ENCODE data around the gene FAM120A.

FAM120A gene

DNA sequence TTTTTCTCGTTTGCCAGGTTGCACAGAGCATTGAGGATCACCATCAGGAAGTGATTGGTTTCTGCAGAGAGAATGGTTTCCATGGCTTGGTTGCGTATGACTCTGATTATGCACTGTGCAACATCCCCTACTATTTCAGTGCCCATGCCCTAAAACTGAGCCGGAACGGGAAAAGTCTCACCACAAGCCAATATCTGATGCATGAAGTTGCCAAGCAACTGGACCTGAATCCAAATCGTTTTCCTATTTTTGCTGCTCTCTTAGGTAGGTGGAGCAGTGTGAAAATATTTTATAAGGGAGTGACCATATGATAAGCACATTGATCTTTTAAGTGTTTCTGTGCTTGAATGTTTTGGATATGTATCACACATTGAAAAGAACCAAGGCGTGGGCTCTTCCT is 19.6 kb downstream of the FAM120A start:
- Histone ChIP-seq H3F3A (ENCODE audit: low read depth) (no peaks in the 10 kb centered on the region), H3K79me2 (ENCODE audit: insufficient read depth, low read length) (peaks cover 86% of the 10 kb centered on the region), H3K4me1 (ENCODE audit: insufficient read depth, low read length, poor library complexity, severe bottlenecking) (peaks cover 19% of the 10 kb centered on the region), H2AFZ (ENCODE audit: low read length) (no peak overlapping the region), H3K9ac (ENCODE audit: low read depth, low read length, poor library complexity, severe bottlenecking) (no peak overlapping the region), H3K27me3 (ENCODE audit: insufficient read depth, low read length, poor library complexity, severe bottlenecking) (no peaks in the 10 kb centered on the region), H3K9me3 (ENCODE audit: insufficient read depth, low read depth, low read length) (no peaks in the 10 kb centered on the region), H4K20me1 (ENCODE audit: insufficient read depth, low read length, poor library complexity, severe bottlenecking) (peaks cover 49% of the 10 kb centered on the region), H3K4me2 (ENCODE audit: low read depth, low read length, poor library complexity, severe bottlenecking) (no peak overlapping the region), H3K36me3 (ENCODE audit: insufficient read depth, low read length) (peaks cover 43% of the 10 kb centered on the region; the same call in 1 of the 2 replicates), H3K9me2 (replicated peaks; ENCODE audit: low read depth, low read length) (no peaks in the 10 kb centered on the region), H3K4me3 (ENCODE audit: low read length, poor library complexity, severe bottlenecking) (no peak overlapping the region)
- no peak for TF ChIP-seq EZH2phosphoT487 (IDR thresholded peaks at IDR 0.05; ENCODE audit: borderline replicate concordance)
- TF ChIP-seq, protein P1, sequence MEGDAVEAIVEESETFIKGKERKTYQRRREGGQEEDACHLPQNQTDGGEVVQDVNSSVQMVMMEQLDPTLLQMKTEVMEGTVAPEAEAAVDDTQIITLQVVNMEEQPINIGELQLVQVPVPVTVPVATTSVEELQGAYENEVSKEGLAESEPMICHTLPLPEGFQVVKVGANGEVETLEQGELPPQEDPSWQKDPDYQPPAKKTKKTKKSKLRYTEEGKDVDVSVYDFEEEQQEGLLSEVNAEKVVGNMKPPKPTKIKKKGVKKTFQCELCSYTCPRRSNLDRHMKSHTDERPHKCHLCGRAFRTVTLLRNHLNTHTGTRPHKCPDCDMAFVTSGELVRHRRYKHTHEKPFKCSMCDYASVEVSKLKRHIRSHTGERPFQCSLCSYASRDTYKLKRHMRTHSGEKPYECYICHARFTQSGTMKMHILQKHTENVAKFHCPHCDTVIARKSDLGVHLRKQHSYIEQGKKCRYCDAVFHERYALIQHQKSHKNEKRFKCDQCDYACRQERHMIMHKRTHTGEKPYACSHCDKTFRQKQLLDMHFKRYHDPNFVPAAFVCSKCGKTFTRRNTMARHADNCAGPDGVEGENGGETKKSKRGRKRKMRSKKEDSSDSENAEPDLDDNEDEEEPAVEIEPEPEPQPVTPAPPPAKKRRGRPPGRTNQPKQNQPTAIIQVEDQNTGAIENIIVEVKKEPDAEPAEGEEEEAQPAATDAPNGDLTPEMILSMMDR (conservative IDR thresholded peaks at IDR 0.05; ENCODE audit: low read length) = no peak

DNA sequence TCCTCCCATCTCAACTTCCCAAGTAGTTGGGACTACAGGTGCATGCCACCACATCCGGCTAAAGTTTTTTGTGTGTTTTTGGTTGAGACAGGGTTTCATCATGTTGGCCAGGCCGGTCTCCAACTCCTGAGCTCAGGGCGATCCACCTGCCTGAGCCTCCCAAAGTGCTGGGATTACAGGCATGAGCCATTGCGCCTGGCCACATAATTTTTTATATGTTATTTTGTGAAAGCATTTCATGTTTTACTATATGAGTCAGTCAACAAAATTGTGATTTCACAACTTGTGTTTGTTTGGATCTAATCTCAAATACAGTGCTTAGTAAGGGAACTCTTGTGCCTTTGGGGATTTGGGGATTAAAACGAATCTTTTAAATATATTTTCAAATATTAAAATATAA is 21.9 kb downstream of the FAM120A start:
- Histone ChIP-seq H4K20me1 (ENCODE audit: insufficient read depth, low read length, poor library complexity, severe bottlenecking) (peaks cover 34% of the 10 kb centered on the region), H3K79me2 (ENCODE audit: insufficient read depth, low read length) (peaks cover 72% of the 10 kb centered on the region), H3K4me1 (ENCODE audit: insufficient read depth, low read length, poor library complexity, severe bottlenecking) (peaks cover 6% of the 10 kb centered on the region), H3K9me3 (ENCODE audit: insufficient read depth, low read depth, low read length) (no peaks in the 10 kb centered on the region), H3K4me3 (ENCODE audit: low read length, poor library complexity, severe bottlenecking) (no peak overlapping the region), H3F3A (ENCODE audit: low read depth) (no peaks in the 10 kb centered on the region), H2AFZ (ENCODE audit: low read length) (no peak overlapping the region), H3K27me3 (ENCODE audit: insufficient read depth, low read length, poor library complexity, severe bottlenecking) (no peaks in the 10 kb centered on the region), H3K9me2 (replicated peaks; ENCODE audit: low read depth, low read length) (no peaks in the 10 kb centered on the region), H3K4me2 (ENCODE audit: low read depth, low read length, poor library complexity, severe bottlenecking) (no peak overlapping the region), H3K9ac (ENCODE audit: low read depth, low read length, poor library complexity, severe bottlenecking) (no peak overlapping the region), H3K36me3 (ENCODE audit: insufficient read depth, low read length) (peaks cover 64% of the 10 kb centered on the region; the same call in 1 of the 2 replicates)
- TF ChIP-seq, protein P1 (conservative IDR thresholded peaks at IDR 0.05; ENCODE audit: low read length) = no peak
- no peak for TF ChIP-seq EZH2phosphoT487 (IDR thresholded peaks at IDR 0.05; ENCODE audit: borderline replicate concordance)

DNA sequence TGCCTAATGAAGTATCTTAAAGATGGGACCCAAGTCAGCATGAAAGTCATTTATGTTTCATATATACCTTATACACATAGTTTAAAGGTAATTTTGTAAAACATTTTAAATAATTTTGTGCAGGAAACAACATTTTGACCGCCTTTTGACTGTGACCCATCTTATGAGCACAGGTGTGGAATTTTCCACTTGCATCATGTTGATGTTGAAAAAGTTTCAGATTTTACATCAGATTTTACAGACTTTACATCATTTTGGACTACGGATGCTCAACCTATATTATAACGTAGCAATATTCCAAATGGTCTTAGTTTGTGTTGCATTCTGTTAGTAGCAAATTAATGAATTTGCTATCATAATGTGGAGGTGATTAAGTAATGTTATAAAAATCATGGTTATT is 23.6 kb downstream of the FAM120A start:
- Histone ChIP-seq H2AFZ (ENCODE audit: low read length) (no peak overlapping the region), H3K4me3 (ENCODE audit: low read length, poor library complexity, severe bottlenecking) (no peak overlapping the region), H3F3A (ENCODE audit: low read depth) (no peaks in the 10 kb centered on the region), H3K9ac (ENCODE audit: low read depth, low read length, poor library complexity, severe bottlenecking) (no peak overlapping the region), H3K27me3 (ENCODE audit: insufficient read depth, low read length, poor library complexity, severe bottlenecking) (no peaks in the 10 kb centered on the region), H3K4me1 (ENCODE audit: insufficient read depth, low read length, poor library complexity, severe bottlenecking) (no peaks in the 10 kb centered on the region), H3K4me2 (ENCODE audit: low read depth, low read length, poor library complexity, severe bottlenecking) (no peak overlapping the region), H3K9me2 (replicated peaks; ENCODE audit: low read depth, low read length) (no peaks in the 10 kb centered on the region), H4K20me1 (ENCODE audit: insufficient read depth, low read length, poor library complexity, severe bottlenecking) (peaks cover 27% of the 10 kb centered on the region), H3K9me3 (ENCODE audit: insufficient read depth, low read depth, low read length) (no peaks in the 10 kb centered on the region), H3K36me3 (ENCODE audit: insufficient read depth, low read length) (peaks cover 78% of the 10 kb centered on the region), H3K79me2 (ENCODE audit: insufficient read depth, low read length) (peaks cover 69% of the 10 kb centered on the region)
- TF ChIP-seq, protein P1 (conservative IDR thresholded peaks at IDR 0.05; ENCODE audit: low read length) = no peak
- no peak for TF ChIP-seq EZH2phosphoT487 (IDR thresholded peaks at IDR 0.05; ENCODE audit: borderline replicate concordance)
